ENCODE measurements around the gene TCF7L1.

GRCh38 chr2:85240055-85240454 lies 106.9 kb downstream of the TCF7L1 start:
- TF ChIP-seq CTCF (conservative IDR thresholded peaks at IDR 0.05; ENCODE audit: low read length) (no peak), EZH2phosphoT487 (IDR thresholded peaks at IDR 0.05; ENCODE audit: borderline replicate concordance, low read depth, low read length) (no peak)

Data from OCI-LY7 (cell line).